ENCODE results near the gene SENP1.

DNA sequence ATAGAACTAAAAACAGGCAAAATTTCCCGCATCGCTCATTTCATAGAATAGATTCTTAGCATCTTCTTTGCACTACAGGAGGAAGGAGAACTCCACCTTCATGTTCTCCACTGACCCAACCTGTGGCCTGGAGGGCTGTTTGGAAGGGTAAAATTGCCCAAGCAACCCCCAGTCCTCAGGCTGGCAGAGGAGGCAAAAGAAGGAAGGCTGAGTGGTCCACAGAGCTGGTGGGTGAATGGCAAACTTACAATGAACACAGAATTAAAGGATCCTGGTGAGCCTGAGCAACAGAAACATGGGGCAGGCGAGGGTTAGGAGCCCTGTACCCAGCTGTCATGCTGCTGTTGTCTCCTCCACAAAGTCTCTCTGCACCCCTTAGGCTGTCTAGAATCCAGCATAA, 25.1 kb downstream of the SENP1 start:
- TF ChIP-seq, protein P1, sequence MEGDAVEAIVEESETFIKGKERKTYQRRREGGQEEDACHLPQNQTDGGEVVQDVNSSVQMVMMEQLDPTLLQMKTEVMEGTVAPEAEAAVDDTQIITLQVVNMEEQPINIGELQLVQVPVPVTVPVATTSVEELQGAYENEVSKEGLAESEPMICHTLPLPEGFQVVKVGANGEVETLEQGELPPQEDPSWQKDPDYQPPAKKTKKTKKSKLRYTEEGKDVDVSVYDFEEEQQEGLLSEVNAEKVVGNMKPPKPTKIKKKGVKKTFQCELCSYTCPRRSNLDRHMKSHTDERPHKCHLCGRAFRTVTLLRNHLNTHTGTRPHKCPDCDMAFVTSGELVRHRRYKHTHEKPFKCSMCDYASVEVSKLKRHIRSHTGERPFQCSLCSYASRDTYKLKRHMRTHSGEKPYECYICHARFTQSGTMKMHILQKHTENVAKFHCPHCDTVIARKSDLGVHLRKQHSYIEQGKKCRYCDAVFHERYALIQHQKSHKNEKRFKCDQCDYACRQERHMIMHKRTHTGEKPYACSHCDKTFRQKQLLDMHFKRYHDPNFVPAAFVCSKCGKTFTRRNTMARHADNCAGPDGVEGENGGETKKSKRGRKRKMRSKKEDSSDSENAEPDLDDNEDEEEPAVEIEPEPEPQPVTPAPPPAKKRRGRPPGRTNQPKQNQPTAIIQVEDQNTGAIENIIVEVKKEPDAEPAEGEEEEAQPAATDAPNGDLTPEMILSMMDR (IDR thresholded peaks at IDR 0.05): no peak
- TF ChIP-seq POLR2A (IDR thresholded peaks at IDR 0.05) (no peak), POLR2AphosphoS5 (IDR thresholded peaks at IDR 0.05) (no peak)

Data from prostate gland (tissue), 2 donors.